ENCODE data around the gene RASA2.
"Not testable (repeated sequence)": the region's sequence is repeated elsewhere in the genome, so short reads cannot be mapped to it uniquely, and the experiment has no call there.

Gene RASA2

GRCh38 chr3:141498598-141499223, 11.9 kb downstream of the RASA2 start:
- DNase-seq: peak; percentile 97

GRCh38 chr3:141499284-141499683, 12.5 kb downstream of the RASA2 start:
- DNase-seq: peak; percentile 15

GRCh38 chr3:141499965-141500364, 13.1 kb downstream of the RASA2 start:
- peak; percentile 76 for DNase-seq

GRCh38 chr3:141500397-141500796, 13.6 kb downstream of the RASA2 start:
- DNase-seq: peak; percentile 35

- no peak for DNase-seq
Observed at GRCh38 chr3:141505166-141505565, 18.3 kb downstream of the RASA2 start.

- no peak for DNase-seq
Observed at GRCh38 chr3:141506071-141506470, 19.2 kb downstream of the RASA2 start.

- no peak for DNase-seq
Observed at GRCh38 chr3:141507392-141508066, 20.7 kb downstream of the RASA2 start.

GRCh38 chr3:141508067-141508436, 21.2 kb downstream of the RASA2 start:
- no peak for DNase-seq

GRCh38 chr3:141511361-141511760, 24.5 kb downstream of the RASA2 start:
- DNase-seq: no peak

GRCh38 chr3:141514382-141514781, 27.6 kb downstream of the RASA2 start:
- DNase-seq: no peak

- DNase-seq: no peak
Observed at GRCh38 chr3:141519587-141519986, 32.8 kb downstream of the RASA2 start.

GRCh38 chr3:141521781-141522180, 35.0 kb downstream of the RASA2 start:
- DNase-seq: no peak

GRCh38 chr3:141523615-141524375, 37.0 kb downstream of the RASA2 start:
- DNase-seq: no peak

GRCh38 chr3:141524988-141525387, 38.2 kb downstream of the RASA2 start:
- DNase-seq: no peak

GRCh38 chr3:141525814-141526213, 39.0 kb downstream of the RASA2 start:
- no peak for DNase-seq

GRCh38 chr3:141526709-141527108, 39.9 kb downstream of the RASA2 start:
- no peak for DNase-seq

- no peak for DNase-seq
Observed at GRCh38 chr3:141528800-141529199, 42.0 kb downstream of the RASA2 start.

GRCh38 chr3:141529256-141529655, 42.4 kb downstream of the RASA2 start:
- DNase-seq: no peak

- DNase-seq: no peak
Observed at GRCh38 chr3:141529717-141530414, 43.0 kb downstream of the RASA2 start.

GRCh38 chr3:141530415-141530768, 43.6 kb downstream of the RASA2 start:
- DNase-seq: no peak

GRCh38 chr3:141532609-141533008, 45.8 kb downstream of the RASA2 start:
- no peak for DNase-seq

GRCh38 chr3:141536017-141536416, 49.2 kb downstream of the RASA2 start:
- DNase-seq: not testable (repeated sequence)

GRCh38 chr3:141537856-141538255, 51.0 kb downstream of the RASA2 start:
- DNase-seq: no peak
